HG02588 (cell line): ENCODE results near the gene CHN2.
"Not testable (repeated sequence)": the region's sequence is repeated elsewhere in the genome, so short reads cannot be mapped to it uniquely, and the experiment has no call there.

Source experiments
- ATAC-seq: cut with Tn5 transposase; IDR thresholded peaks from one replicate; pipeline ENCODE4 v1.9.1; 2021; ENCODE audit warnings: mild to moderate bottlenecking, moderate library complexity; ENCODE audit not compliant: unreplicated experiment

Gene CHN2

DNA sequence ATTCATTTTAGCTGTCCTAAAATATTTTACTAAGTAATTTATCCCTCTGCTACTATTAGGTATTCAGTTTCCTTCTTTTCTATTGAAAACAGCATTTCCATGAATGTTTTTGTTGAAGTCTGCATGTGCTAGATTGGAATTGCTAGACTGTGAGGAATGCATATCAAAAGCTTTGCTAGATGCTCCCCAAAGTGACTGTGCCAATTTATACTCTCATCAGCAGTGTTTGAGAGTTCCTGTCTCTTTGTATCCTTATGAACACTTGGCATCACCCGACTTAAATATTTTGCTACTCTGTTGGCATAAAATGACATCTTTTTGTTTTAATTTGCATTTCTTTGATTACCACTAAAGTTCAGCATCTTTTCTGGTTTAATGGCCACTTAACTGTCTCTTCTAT lies 324.0 kb downstream of the CHN2 start:
- no peak for ATAC-seq

DNA sequence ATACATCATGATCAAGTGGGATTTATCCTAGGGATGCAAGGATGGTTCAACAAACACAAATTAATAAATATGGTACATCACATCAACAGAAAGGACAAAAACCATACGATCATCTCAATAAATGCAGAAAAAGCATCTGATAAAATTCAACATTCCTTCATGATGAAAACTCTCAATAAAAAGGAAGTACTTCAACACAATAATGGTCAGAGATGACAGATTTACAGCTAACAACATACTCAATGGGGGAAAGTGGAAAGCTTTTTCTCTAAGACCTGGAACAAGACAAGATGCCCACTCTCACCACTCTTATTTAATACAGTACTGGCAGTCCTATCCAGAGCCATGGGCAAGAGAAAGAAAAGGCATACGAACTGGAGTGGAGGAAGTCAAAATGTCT lies 329.2 kb downstream of the CHN2 start:
- ATAC-seq = no peak

DNA sequence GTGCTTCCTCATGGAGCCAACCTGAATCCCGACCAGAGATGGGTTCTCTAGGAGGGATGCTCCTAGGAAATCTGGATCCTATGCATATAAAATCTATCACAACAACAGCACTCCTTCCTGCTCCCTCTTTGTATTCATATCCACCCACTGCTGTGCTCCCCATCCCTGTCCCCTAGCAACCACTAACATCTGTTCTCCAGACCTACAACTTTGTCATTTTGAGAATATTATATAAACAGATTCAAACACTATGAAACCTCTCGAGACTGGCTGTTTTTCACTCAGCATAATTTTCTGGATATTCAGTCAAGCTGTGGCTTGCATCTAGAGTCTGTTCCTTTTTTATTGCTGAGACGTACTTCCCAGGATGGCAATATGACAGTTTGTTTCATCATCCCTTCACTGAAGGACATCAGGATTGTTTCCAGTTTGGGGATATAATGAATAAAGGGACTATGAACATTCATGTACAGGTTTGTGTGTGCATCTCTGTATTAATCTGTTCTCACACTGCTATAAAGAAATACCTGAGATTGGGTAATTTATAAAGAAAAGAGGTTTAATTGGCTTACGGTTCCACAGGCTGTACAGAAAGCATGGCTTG lies 333.0 kb downstream of the CHN2 start:
- ATAC-seq = no peak

DNA sequence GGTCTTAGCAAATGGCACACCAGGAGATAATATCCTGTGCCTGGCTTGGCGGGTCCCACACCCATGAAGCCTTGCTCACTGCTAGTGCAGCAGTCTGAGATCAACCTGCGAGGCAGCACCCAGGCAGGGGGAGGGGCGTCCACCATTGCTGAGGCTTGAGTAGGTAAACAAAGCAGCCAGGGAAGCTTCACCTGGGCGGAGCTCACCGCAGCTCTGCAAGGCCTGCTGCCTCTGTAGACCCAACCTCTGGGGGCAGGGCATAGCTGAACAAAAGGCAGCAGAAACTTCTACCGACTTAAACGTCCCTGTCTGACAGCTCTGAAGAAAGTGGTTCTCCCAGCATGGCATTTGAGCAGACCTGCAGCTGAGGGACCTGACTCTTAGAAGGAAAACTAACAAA lies 334.0 kb downstream of the CHN2 start:
- ATAC-seq = not testable (repeated sequence)
